Activated B cell treated with CpG ODN at 0.5 μM for 24 hours (primary cell): ENCODE data around the gene NEDD4. TPM values are rescaled to one million over a fixed set of nuclear protein-coding genes. Genes with fewer than 3 reads are reported as not detected.

Experiments used
- ATAC-seq: fragments of 200-7000 bp; cut with Tn5 transposase; one replicate; pipeline ENCODE4 v1.10.0; 2021; ENCODE audit warnings: low read depth, mild to moderate bottlenecking, moderate library complexity
- CTCF ChIA-PET: fragments of 350-600 bp; sonication (Branson Sonifier 250); formaldehyde crosslinking; loops from one replicate; lab custom pipeline; 2021; ENCODE audit warnings: antibody characterized with exemption; lab: Charles Lee
- POLR2A ChIA-PET: fragments of 350-600 bp; sonication (Branson Sonifier 250); formaldehyde crosslinking; loops from one replicate; lab custom pipeline; 2021; ENCODE audit warnings: antibody characterized with exemption; lab: Charles Lee
- DNase-seq: peaks from one replicate; pipeline ENCODE4 v3.0.0; 2022
- H3K27ac Mint-ChIP-seq: one replicate; pipeline ENCODE4 v1.8.0; 2020; ENCODE audit warnings: mixed read lengths
- H3K27me3 Mint-ChIP-seq: one replicate; pipeline ENCODE4 v1.8.0; 2021; ENCODE audit warnings: mixed read lengths
- H3K36me3 Mint-ChIP-seq: one replicate; pipeline ENCODE4 v1.8.0; 2021; ENCODE audit warnings: low read depth, mixed read lengths
- H3K4me1 Mint-ChIP-seq: one replicate; pipeline ENCODE4 v1.8.0; 2021; ENCODE audit warnings: mixed read lengths
- H3K4me3 Mint-ChIP-seq: one replicate; pipeline ENCODE4 v1.8.0; 2020; ENCODE audit warnings: mild to moderate bottlenecking, mixed read lengths
- H3K9me3 Mint-ChIP-seq: one replicate; pipeline ENCODE4 v1.8.0; 2020; ENCODE audit warnings: mixed read lengths
- intact Hi-C: fragments of 100-400 bp; cut with micrococcal nuclease; formaldehyde crosslinking; loops from one replicate; pipeline ENCODE4 v1.15.1; 2024
- total RNA-seq: library from RNA; stranded (reverse); gene quantifications from 2 replicates; pipeline ENCODE4 v1.2.3, GENCODE V29; 2022
- TF ChIP-seq, protein P1 (sequence below): fragments of 200-600 bp; IDR thresholded peaks from one replicate; pipeline ENCODE4 v1.8.0; 2022; ENCODE audit warnings: antibody characterized with exemption, mild to moderate bottlenecking

The NEDD4 gene
- total RNA-seq, 1 donor from 2014 or later = 0.47 TPM

DNA sequence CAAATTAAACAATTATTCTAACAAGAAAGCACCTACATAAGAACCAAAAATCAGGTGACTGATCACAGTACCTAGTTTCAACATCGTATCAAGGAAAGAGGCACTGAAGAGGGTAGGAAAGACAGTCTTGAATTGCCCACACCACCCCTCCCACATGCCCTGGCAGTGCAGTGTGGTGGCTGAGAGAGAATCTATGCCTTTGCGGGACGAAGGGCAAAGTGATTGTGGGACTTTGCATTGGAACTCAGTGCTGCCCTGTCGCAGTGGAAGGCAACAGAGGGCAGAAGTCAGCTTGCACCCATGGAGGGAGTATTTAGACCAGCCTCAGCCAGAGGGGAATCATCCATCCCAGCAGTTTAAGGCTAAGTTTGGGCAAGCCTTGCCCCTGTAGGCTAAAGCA, 24.5 kb downstream of the NEDD4 start:
- Mint-ChIP-seq H3K27ac (no peak overlapping the region), H3K9me3 (no peaks in the 10 kb centered on the region), H3K36me3 (no peaks in the 10 kb centered on the region), H3K4me3 (no peak overlapping the region), H3K27me3 (peaks cover 8% of the 10 kb centered on the region), H3K4me1 (no peaks in the 10 kb centered on the region)
- POLR2A ChIA-PET = no interaction called here
- intact Hi-C loops = no loop called here
- TF ChIP-seq, protein P1, sequence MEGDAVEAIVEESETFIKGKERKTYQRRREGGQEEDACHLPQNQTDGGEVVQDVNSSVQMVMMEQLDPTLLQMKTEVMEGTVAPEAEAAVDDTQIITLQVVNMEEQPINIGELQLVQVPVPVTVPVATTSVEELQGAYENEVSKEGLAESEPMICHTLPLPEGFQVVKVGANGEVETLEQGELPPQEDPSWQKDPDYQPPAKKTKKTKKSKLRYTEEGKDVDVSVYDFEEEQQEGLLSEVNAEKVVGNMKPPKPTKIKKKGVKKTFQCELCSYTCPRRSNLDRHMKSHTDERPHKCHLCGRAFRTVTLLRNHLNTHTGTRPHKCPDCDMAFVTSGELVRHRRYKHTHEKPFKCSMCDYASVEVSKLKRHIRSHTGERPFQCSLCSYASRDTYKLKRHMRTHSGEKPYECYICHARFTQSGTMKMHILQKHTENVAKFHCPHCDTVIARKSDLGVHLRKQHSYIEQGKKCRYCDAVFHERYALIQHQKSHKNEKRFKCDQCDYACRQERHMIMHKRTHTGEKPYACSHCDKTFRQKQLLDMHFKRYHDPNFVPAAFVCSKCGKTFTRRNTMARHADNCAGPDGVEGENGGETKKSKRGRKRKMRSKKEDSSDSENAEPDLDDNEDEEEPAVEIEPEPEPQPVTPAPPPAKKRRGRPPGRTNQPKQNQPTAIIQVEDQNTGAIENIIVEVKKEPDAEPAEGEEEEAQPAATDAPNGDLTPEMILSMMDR = no peak
- DNase-seq (no peak), ATAC-seq (no peak)
- CTCF ChIA-PET = no interaction called here

DNA sequence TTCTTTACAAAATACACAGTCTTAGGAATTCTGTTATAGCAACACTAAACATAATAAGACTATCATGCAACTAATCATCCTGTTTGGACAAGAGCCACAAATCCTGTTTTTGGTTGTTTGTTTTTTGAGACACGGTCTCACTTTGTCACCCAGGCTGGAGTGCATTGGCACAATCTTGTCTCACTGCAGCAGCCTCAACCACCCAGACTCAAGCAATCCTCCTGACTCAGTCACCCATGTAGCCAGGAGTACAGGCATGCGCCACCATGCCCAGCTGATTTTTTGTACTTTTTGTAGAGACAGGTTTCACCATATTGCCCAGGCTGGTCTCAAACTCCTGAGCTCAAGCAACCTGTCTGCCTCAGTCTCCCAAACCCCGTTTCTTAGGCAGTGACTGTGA, 28.3 kb downstream of the NEDD4 start:
- TF ChIP-seq, protein P1 = no peak
- DNase-seq (no peak), ATAC-seq (no peak)
- no peaks in the 10 kb centered on the region for H3K4me1 Mint-ChIP-seq
- H3K27me3 Mint-ChIP-seq = peaks cover 6% of the 10 kb centered on the region
- no peak overlapping the region for H3K27ac Mint-ChIP-seq
- CTCF ChIA-PET = no interaction called here
- H3K9me3 Mint-ChIP-seq = no peaks in the 10 kb centered on the region
- POLR2A ChIA-PET = no interaction called here
- no peak overlapping the region for H3K4me3 Mint-ChIP-seq
- H3K36me3 Mint-ChIP-seq = no peaks in the 10 kb centered on the region
- intact Hi-C loops = no loop called here

DNA sequence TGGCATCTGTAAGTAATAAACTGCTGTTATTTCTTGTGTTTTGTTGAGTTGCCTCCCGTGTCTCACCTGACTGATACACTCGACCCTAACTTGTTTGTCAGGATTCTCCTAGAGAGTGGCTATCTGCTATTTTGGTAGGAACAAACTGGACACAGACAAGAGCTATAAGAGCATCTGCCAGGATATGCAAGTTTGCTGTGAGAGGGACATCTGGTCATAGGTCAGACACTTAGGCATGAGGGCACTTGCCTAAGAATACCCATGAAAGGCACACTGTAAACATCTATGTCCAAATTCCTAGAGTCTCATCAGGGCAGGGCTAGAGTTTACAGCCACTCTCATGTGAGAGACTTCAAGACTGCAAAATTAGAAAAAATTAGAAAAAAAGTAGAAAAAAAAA, 32.5 kb downstream of the NEDD4 start:
- ATAC-seq = no peak
- DNase-seq = no peak
- H3K27me3 Mint-ChIP-seq = no peaks in the 10 kb centered on the region
- intact Hi-C loops = no loop called here
- H3K27ac Mint-ChIP-seq = no peak overlapping the region
- ChIA-PET CTCF (no interaction called here), POLR2A (no interaction called here)
- H3K4me1 Mint-ChIP-seq = no peaks in the 10 kb centered on the region
- no peaks in the 10 kb centered on the region for H3K9me3 Mint-ChIP-seq
- H3K36me3 Mint-ChIP-seq = no peaks in the 10 kb centered on the region
- no peak overlapping the region for H3K4me3 Mint-ChIP-seq
- TF ChIP-seq, protein P1 = no peak

DNA sequence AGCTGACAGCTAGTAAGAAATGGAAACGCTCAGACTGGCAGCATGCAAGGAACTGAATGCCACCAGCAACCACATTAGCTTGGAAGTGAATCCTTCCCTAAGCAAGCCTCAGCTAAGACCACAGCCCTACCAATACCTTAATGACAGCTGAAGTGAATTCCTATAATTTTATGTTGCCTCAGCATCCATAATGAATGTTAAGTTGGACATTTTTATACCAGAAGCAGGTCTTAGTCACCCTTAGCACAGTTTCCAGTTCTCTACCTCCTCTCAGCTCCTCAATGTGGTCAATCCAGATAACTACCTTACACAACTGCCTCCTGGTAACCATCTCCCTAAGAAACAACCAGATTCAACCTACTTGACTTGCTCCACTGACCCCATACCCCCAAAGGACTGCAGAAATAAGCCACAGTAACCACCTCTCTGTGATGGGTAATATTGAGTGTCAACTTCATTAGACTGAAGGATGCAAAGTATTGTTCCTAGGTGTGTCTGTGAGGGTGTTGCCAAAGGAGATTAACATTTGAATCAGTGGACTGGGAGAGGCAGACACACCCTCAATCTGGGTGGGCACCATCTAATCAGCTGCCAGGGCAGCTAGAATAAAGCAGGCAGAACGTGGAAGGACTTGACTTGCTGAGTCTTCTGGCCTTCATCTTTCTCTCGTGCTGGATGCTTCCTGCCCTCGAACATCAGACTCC, 33.5 kb downstream of the NEDD4 start:
- H3K27me3 Mint-ChIP-seq = no peaks in the 10 kb centered on the region
- DNase-seq = no peak
- TF ChIP-seq, protein P1 = no peak
- no peak overlapping the region for H3K27ac Mint-ChIP-seq
- H3K9me3 Mint-ChIP-seq = no peaks in the 10 kb centered on the region
- no peaks in the 10 kb centered on the region for H3K4me1 Mint-ChIP-seq
- ChIA-PET CTCF (no interaction called here), POLR2A (no interaction called here)
- no peak overlapping the region for H3K4me3 Mint-ChIP-seq
- no peaks in the 10 kb centered on the region for H3K36me3 Mint-ChIP-seq
- ATAC-seq = no peak
- intact Hi-C loops = no loop called here

DNA sequence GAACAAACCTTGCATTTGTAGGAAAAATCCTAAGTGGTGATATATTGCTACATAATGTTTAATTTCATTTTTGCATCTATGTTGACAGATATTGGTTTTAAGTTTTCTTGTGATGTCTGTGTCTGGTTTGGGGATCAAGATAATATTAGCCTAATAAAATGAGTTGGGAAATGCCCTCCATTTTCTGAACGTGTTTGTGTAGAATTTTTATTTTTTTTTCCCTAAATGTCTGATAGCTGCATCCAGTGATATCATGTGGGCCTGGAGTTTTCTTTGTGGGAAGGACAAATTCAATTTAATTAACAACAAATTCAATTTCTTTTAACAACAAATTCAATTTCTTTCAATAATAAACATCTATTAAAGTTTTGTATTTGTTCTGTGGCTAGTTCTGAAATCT, 35.1 kb downstream of the NEDD4 start:
- no peak overlapping the region for H3K27ac Mint-ChIP-seq
- intact Hi-C loops = no loop called here
- DNase-seq (no peak), ATAC-seq (no peak)
- CTCF ChIA-PET = no interaction called here
- H3K36me3 Mint-ChIP-seq = no peaks in the 10 kb centered on the region
- POLR2A ChIA-PET = no interaction called here
- TF ChIP-seq, protein P1 = no peak
- no peak overlapping the region for H3K4me3 Mint-ChIP-seq
- no peaks in the 10 kb centered on the region for H3K4me1 Mint-ChIP-seq
- H3K9me3 Mint-ChIP-seq = no peaks in the 10 kb centered on the region
- H3K27me3 Mint-ChIP-seq = no peaks in the 10 kb centered on the region
